Skin epidermis (tissue), 12 donors: ENCODE results near the gene CYP4F3.
"Not testable (repeated sequence)": the region's sequence is repeated elsewhere in the genome, so short reads cannot be mapped to it uniquely, and the experiment has no call there.

Experiments
- H3K27ac ChIP-seq, 21 experiments: fragments of 200-600 bp; sonication (generic) in 11 of 21; one replicate each; pipeline ENCODE4 v1.5.0; 2020; ENCODE audit warnings: mild to moderate bottlenecking in 3 of 21, inconsistent platforms in 2 of 21, moderate library complexity in 2 of 21
- H3K4me3 ChIP-seq, 7 experiments: fragments of 200-600 bp; sonication (generic) in 2 of 7; one replicate each; pipeline ENCODE4 v1.5.0; 2020; ENCODE audit warnings: inconsistent platforms in 2 of 7, mild to moderate bottlenecking in 2 of 7, moderate library complexity in 1 of 7

Gene CYP4F3

DNA sequence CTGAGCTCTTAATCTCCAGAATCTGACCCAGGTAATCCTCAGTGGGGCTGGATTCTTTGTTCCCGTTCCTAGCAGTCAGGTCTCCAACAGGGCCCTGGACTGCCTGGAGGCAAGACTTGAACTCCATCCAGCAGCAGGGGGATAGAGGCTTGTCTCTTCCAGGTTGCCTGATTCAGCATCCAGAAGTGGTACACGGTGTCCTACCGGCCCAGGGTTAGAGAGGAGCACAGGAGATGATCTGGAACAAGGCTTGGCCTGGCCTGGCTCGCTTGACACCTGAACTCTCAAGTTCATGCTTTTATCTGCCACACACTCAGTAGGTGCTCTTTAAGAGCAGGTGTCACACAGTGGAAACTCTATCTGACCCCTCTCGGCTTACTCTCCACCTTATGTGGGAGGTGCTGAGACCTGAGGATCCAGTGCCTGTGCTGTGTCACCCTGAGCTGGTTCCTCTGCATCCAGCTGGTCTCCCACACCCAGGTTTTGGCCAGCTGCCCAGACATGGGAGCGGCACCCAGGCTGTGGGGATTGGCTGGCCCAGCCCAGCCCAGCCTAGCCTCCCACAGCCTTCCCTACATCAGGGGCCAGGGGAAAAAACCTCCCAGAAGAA is at the start of gene CYP4F3:
CYP4F3 (plus strand) TSS at position 604 of the 610 bp plus-strand sequence. CDS start 519 bp downstream, outside the sequence.
- Histone ChIP-seq H3K27ac (peak within 1 kb of the TSS in 19 of 21 experiments; percentile 22 to 77 (median 55)), H3K4me3 (no peak within 1 kb of the TSS)

- Histone ChIP-seq H3K27ac (no peak overlapping the region), H3K4me3 (no peak overlapping the region)
Observed at GRCh38 chr19:15591796-15592195, 48.9 kb upstream of the CYP4F3 start.

DNA sequence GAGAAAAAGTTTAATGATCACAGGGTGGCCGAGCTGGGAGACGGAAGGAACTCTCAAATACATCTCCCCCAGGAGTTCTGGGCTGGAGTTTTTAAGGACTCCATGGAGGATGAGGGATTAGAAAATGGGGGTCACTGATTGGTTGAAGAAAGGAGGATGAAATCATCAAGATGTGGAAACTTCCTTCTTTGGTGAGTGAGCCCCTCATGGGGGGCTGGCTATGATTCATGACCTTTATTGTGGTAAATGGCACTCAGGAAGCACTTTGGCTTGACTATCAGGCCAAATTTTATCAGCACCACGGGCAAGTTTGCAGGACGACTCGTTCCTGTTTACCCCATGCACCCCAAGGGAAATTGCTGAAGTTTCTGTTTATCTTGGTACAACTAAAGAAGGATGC is 48.2 kb upstream of the CYP4F3 start:
- not testable (repeated sequence) for H3K4me3 ChIP-seq, H3K27ac ChIP-seq

DNA sequence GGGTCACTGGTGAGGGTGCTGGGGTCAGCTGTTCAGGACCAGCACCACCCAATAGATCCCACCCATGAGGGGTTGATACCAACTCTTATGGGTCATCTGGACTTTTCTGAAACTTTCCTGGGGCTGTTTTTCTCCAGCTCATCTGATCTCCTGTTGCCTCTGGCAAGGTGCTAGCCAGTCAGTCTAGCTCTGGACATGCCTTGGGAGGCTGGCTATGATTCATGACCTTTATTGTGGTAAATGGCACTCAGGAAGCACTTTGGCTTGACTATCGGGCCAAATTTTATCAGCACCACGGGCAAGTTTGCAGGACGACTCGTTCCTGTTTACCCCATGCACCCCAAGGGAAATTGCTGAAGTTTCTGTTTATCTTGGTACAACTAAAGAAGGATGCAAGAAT is 46.9 kb upstream of the CYP4F3 start:
- H3K27ac ChIP-seq, H3K4me3 ChIP-seq: not testable (repeated sequence)

DNA sequence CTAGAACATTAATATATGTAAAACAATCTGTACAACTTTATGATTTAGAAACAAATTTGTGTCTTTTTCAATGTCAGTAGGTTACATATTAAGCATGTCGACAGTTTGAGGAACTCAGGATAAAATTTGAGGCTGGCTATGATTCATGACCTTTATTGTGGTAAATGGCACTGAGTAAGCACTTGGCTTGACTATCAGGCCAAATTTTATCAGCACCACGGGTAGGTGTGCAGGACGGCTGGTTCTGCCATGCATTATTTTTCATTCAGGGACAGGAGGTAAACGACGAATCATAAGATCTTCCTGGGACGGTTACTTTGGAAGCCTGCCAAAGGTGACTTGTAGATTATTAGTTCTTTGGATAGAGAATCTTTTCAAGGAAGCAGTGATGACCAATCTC is 45.6 kb upstream of the CYP4F3 start:
- no peak overlapping the region for H3K4me3 ChIP-seq
- H3K27ac ChIP-seq = peak overlapping the region in 1 of 21 experiments; percentile 17

DNA sequence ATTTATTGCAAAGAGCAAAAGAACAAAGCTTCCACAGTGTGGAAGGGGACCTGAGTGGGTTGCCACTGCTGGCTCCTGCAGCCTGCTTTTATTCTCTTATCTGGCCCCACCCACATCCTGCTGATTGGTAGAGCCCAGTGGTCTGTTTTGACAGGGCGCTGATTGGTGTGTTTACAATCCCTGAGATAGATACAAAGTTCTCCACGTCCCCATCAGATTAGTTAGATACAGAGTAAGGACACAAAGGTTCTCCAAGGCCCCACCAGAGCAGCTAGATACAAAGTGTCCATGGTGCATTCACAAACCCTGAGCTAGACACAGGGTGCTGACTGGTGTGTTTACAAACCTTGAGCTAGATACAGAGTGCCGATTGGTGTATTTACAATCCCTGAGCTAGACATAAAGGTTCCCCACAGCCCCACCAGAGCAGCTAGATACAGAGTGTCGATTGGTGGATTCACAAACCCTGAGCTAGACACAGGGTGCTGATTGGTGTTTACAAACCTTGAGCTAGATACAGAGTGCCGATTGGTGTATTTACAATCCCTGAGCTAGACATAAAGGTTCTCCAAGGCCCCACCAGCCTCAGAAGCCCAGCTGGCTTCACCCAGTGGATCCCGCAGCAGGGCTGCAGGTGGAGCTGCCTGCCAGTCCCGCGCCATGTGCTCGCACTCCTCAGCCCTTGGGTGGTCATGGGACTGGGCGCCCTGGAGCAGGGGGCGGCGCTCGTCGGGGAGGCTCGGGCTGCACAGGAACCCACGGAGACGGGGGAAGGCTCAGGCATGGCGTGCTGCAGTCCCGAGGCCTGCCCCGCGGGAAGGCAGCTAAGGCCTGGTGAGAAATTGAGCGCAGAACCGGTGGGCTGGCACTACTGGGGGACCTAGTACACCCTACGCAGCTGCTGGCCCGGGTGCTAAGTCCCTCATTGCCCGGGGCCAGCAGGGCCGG is 32.4 kb upstream of the CYP4F3 start:
- H3K27ac ChIP-seq, H3K4me3 ChIP-seq: not testable (repeated sequence)

DNA sequence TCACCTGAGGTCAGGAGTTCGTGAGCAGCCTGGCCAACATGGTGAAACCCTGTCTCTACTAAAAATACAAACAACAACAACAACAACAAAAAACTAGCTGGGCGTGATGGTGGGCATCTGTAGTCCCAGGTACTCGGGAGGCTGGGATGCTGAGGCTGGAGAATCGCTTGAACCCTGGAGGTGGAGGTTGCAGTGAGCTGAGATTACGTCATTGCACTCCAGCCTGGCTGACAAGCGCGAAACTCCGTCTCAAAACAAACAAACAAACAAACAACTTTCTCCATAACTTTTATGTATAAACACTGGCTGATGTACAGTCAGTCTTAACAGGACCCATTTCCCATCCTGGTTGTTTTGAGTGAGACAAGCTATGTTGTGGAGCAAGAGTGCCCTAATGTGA is 31.4 kb upstream of the CYP4F3 start:
- no peak overlapping the region for H3K27ac ChIP-seq
- H3K4me3 ChIP-seq = no peak overlapping the region

DNA sequence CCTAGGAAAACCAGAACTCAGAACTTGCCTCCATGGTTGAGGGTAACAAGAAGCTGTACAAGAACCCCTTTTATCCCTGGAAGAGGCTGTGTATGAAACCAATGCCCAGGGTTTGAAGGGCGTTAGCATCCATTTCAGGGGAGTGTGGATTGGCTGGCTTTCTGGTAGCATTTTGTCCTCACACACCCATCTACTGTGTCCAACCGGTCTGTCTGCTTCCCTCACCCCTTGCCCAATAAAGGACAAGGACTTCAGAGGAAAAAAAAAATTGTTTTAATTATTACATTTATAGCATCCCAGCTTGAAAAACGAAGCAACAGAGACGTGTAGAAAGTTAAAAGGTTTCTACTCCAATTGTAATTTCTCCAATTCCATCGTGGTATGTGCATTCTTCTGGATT is 28.4 kb upstream of the CYP4F3 start:
- no peak overlapping the region for H3K27ac ChIP-seq
- H3K4me3 ChIP-seq = no peak overlapping the region

- Histone ChIP-seq H3K4me3 (no peak overlapping the region), H3K27ac (no peak overlapping the region)
Observed at GRCh38 chr19:15613338-15613737, 27.4 kb upstream of the CYP4F3 start.

GRCh38 chr19:15614507-15615379 is 26.0 kb upstream of the CYP4F3 start, which contains the start of gene CYP4F8:
Gene CYP4F8, plus strand, starts transcription at chr19:15615218. Its CDS starts 399 bp downstream, at chr19:15615617.
- no peak within 1 kb of the TSS for H3K27ac ChIP-seq
- H3K4me3 ChIP-seq = no peak within 1 kb of the TSS

DNA sequence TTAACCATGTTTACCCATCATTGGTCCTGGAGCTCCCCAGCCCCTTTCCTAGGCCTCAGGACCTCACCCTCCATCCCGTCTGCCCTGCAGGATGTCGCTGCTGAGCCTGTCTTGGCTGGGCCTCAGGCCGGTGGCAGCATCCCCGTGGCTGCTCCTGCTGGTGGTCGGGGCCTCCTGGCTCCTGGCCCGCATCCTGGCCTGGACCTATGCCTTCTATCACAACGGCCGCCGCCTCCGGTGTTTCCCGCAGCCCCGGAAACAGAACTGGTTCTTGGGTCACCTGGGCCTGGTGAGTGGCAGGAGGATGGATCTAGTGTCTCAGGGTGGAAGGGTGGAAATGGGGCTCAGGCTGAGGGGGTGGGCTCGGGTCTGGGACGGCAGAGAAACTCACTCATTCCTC is 25.2 kb upstream of the CYP4F3 start:
- no peak overlapping the region for H3K4me3 ChIP-seq

DNA sequence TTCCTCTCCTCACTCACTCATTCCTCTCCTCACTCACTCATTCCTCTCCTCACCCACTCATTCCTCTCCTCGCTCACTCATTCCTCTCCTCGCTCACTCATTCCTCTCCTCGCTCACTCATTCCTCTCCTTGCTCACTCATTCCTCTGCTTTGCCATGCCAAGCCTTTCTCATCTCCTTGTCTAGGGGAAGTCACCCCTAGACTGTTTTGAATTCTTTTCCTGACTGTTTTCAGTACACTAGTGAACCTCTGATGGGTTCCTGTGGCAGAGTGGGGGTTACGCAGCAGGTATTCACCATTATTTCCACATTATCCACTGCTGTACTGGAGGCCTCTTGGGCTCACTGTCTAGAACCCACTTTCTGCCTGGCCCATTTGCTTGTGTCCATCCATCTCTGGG is 24.5 kb upstream of the CYP4F3 start:
- no peak overlapping the region for H3K27ac ChIP-seq
- no peak overlapping the region for H3K4me3 ChIP-seq

More for the DNA sequence above, 25.2 kb upstream of the CYP4F3 start:
- no peak overlapping the region for H3K27ac ChIP-seq

- Histone ChIP-seq H3K4me3 (peak overlapping the region in 1 of 7 experiments; percentile 5), H3K27ac (no peak overlapping the region)
Observed at GRCh38 chr19:15616627-15617270, 23.9 kb upstream of the CYP4F3 start.

DNA sequence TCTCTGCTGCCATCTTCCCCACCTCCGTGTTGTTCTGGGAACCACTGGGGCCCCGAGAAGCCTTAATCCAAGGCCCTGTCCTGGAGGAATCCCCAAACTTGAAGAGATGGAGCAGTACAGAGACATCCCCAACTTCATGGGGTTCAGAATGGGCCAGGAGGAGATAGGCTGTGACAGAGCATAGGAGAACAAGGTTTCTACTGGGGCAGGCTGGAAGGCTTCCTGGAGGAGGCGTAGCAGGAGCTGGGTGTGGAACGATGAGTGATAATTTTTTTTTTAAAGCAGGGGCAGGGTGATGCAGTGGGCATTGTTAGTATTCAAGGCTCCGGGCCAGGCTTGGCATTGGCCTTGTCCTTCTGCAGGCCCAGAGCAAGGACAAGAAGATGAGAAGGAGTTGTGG is 22.4 kb upstream of the CYP4F3 start:
- no peak overlapping the region for H3K4me3 ChIP-seq
- H3K27ac ChIP-seq = no peak overlapping the region

GRCh38 chr19:15621801-15622200 is 18.9 kb upstream of the CYP4F3 start:
- H3K4me3 ChIP-seq = no peak overlapping the region
- H3K27ac ChIP-seq = no peak overlapping the region

- no peak overlapping the region for H3K27ac ChIP-seq
- no peak overlapping the region for H3K4me3 ChIP-seq
Observed at GRCh38 chr19:15622991-15623390, 17.7 kb upstream of the CYP4F3 start.

DNA sequence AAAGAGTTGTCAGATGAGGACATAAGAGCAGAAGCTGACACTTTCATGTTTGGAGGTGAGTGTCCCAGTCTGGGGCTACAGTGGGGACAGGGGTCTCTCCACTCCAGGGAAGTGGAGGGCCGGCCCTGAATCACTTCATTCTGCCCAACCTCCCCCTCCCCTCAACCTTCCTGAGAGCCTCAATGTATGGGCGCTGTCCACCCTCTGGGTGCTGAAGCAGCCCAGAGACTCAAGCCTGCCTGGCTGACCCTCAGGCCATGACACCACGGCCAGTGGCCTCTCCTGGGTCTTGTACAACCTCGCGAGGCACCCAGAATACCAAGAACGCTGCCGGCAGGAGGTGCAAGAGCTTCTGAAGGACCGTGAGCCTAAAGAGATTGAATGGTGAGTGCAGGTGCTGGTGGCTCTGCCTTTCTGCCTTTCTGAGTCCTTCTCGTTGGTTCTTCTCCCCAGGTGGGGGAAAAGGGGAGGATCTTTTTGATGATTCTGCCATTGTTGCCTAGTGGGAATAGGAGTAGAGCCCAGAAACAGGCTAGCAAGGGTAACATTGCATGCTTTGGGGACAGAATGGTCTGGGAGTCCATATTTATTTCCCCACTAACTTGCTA is 16.9 kb upstream of the CYP4F3 start:
- Histone ChIP-seq H3K27ac (no peak overlapping the region), H3K4me3 (no peak overlapping the region)

- H3K27ac ChIP-seq = no peak overlapping the region
- no peak overlapping the region for H3K4me3 ChIP-seq
Observed at GRCh38 chr19:15628236-15629002, 12.3 kb upstream of the CYP4F3 start.
